DMS79 (cell line): ENCODE data around the gene CRIP2.

ENCODE experiments used
- DNase-seq: peaks from one replicate; lab custom pipeline; 2025; lab: John Stamatoyannopoulos, UW

The CRIP2 gene

DNA sequence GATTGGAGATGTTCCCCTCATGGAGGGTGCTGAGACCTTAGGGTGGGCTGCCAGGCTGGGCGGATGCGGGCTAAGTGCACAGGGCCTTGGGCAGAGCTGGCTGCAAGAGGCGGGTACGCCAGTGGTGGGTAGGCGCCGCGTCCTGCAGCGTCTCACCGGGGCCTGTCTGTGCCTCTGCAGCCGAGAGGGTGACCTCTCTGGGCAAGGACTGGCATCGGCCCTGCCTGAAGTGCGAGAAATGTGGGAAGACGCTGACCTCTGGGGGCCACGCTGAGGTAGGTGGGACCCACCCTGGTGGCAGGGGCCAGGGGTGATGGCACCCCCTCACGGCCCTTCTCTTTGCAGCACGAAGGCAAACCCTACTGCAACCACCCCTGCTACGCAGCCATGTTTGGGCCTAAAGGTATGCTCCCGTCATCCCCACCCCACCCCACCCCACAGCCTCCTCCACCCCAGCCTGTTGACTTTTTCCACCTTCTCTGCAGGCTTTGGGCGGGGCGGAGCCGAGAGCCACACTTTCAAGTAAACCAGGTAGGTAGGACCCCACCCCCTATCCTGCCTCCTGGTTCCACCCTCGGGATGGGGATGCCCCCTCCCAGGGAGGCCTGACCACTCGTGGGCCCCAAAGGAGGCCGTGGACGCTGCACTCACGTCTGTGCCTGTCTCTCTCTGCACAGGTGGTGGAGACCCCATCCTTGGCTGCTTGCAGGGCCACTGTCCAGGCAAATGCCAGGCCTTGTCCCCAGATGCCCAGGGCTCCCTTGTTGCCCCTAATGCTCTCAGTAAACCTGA is 13.6 kb downstream of the CRIP2 start:
- no peak for DNase-seq

DNA sequence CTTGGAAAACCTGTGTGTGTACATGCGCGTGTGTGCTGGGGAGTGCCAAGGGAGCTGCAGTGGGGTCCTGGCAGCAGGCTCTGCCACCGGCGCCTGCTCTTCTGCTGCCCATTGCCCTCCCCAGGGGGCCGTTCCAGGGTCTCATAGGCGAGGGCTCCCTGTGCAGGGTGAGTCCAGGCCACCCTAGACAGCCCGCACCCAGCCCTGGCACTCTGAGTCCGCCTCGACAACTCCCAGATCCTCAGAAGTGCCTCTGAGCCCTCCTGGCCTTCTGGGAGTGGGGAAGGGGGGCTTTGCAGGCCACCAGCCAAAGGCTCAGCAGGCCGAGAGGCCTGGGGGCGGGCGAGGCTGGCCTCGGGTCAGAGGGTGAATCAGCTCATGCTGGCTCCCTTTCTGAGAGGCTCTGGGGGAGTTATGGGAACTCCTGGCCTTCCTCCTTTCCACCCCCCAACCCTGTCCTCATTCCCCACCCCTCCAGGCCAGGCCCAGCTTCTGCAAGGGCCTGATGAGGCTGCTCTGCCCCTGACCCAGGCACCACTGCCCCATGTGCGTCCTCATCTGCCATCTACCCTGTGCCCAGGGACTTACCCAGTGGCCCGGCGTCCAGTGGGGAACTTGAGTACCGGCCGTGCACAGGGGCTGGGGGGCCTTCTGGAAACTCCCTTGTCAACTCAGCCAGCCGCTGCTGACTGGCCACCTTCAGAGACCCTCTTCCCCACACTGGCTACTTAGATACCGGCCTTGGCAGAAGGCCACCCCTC is 14.3 kb downstream of the CRIP2 start:
- no peak for DNase-seq

DNA sequence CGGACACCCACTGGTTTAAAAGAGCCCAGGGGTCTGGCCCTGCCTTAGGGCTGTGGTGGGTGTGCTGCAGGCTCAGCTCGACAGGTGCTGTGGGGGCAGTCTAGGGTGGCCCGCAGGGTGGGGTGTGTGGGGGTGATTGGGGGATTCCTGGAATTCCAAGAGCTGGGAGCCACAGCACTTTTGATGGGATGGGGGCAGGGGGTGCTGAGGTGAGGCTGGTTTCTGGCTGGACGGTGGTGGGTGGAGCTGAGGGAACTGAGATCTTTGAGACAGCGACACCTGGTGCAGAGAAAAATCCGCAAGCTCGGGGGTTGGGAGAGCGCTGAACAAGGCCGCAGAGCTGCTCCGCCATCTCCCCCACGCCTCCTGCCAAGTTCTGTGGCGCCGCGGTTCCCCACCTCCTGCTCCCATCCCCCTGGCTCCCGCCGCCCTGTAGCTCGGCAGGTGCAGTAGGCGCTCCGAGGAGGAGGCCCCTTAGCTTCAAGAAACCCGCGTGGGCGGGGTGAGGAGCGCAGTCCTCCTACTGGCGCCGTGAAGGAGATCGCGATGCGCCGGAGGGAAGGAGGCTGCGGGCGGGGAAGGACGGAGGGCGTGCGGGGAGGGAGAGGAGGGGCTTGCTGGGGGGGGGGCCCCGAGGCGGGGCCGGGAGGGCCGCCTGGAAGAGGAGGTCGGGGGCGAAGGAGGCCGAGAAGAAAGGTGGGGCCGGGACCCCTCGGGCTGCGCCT is 15.1 kb downstream of the CRIP2 start:
- DNase-seq, result peak; percentile 95

DNA sequence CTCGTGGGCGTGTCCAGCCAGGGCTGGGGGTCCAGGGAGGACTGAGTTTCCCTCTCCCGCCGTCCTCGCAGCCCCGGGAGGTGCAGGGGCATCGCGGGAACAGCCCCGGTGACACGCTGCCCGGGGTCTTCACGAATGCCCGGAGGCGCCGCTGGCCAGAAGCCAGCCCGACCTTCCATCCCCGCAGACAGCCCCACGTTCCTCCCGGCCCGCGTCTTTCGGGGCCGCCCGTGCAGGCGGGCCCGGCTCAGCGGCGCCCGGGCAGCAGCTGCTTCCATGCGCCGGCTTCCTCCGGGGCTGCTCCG is 15.6 kb downstream of the CRIP2 start:
- no peak for DNase-seq

DNA sequence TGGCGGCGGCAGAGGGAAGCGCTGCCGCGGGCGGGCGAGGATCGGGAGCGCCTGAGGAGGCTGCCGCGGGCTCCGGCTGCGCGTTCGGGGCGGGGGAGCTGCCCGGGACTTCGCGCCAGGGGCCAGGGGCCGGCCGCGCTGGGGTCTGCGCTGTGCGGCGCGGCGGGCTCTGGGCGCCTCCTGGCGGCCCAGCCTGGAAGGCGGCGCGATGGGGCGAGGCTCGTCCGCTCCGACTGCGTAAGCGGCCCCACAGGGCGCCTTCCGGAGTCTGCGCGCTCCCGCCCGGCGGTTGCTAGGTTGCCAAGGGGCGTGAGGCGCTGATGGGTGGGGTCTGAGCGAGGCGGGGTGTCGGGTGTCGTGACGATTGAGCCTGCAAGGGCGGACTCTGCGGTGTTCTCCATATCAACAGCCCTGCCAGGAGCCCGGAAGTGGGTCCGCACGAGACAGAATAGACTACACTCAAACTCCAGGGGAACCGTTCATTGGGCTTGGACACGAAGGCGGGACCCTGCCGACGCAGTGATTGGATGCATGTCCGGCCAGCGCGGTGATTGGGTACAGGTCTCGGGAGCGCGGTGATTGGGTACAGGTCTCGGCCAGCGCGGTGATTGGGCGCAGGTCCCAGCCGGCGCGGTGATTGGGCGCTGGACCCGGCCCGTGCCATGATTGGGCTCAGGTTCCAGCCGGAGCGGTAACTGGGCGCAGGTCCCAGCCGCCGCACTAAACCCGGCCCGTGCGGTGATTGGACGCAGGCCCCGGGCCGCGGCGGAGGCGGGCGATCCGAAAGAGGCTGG is 16.1 kb downstream of the CRIP2 start, which contains the start of gene TEDC1:
TEDC1 (plus strand) TSS at position 675 of the 794 bp plus-strand sequence. CDS start 130 bp downstream, outside the sequence.
- DNase-seq, result peak; percentile 100

DNA sequence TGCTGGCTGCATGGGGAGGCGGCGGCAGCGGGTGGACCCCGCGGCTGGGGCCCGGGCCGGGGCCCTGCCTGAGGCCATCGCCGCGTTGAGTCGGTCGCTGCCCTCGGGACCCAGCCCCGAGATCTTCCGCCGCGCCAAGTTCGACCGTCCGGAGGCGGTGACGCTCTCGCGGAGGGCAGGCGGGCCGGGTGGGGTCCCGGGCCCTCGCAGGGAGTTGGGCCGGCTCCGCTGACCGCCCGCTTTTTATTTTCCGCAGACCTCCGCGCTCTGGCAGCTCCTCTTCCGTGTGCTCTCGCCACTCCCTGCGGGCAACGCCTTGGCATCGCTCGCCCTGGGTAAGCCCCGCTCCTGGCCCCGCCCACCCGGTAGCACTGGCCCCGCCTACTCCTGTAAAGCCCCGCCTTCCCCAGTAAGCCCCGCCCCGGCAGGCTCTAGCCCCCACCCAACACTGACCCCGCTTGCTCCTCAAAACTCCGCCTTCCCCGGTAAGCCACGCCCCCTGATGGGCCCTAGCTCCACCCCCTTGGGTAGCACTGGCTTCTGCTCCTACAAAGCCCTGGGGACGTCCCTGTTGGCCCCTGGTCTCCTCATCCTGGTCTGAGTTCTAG is 16.8 kb downstream of the CRIP2 start:
- DNase-seq, result no peak

DNA sequence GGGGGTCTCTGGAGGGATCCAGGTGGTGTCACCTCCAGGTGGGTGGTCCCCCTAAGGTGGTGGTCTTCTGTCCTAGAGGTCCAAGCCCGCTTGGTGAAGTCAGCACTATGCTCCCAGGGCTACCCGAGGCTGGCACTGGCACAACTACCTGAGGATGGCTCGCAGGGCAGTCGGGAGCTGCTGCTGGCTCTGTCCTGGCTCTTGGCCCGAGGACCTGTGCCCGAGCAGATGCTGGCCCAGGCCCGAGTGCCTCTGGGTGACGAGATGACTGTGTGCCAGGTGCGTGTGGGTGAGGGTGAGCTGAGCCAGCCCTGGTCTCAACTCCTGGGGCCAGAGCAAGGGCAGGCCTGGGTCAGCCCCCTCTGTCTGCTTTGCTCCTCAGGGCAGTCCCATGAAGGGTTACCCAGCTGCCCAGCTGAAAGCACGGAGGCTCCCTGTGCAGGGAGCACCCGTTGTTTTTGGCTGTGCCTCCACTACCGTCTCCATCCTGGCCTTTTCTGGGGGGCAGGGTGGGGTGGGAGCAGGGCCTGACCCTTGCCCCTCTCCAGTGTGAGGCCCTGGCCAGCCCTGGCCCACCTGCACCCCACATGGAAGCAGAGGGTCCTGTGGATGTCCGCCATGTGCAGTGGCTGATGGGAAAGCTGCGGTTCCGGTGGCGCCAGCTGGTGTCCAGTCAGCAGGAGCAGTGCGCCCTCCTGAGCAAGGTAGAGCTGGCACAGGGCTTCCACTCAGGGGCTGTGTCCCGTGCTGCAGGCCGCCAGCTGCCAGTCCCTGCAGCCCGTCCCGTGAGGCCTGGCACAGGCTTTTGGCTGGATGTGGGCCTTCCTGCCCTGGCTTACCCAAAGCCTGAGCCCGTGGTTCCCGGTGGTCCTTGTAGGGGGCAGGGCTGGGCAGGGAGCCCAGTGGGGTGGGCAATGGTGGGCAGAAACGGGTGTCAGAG is 17.7 kb downstream of the CRIP2 start:
- no peak for DNase-seq

DNA sequence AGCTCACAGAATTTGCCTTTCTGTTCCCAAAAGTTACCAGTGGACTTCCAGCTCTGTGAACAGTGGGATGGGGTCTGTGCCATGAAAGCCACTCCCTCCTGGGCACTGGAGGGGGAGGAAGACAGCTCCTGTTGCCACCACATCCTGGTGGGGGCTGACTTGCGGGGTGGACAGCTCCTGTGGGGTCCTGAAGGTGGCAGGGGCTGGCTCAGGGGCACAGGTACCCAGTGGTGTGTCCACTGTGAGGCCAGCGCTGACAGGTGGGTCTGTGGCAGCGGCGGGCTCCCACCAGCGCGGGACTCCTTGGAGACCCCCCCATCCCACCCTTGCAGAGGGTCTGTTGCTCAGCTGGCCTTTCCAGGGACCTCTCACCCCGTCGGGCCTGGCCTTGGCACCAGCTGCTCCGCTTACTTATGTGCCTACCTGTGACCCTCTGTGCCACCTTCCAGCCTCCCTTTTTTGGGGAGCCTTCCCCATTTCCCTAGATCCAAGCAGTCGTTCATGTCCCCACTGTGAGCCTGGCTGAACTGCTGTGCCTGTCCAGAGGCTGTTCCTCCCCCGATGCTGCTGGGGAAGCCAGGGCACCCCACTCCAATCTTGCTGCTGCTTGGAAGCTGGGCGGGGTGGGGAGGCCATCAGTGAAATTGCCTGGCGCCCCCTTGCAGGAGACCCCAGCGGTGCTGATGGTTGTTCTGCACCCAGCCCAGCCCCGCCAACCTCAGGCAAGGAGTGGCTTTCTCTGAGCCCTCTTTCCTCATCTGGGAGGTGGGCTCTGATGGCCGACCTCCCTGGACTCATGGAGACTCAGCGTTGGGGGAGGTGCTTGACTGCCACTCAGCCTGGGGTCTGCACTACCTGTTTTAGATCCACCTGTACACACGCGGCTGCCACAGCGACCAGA is 18.6 kb downstream of the CRIP2 start:
- DNase-seq, result no peak

DNA sequence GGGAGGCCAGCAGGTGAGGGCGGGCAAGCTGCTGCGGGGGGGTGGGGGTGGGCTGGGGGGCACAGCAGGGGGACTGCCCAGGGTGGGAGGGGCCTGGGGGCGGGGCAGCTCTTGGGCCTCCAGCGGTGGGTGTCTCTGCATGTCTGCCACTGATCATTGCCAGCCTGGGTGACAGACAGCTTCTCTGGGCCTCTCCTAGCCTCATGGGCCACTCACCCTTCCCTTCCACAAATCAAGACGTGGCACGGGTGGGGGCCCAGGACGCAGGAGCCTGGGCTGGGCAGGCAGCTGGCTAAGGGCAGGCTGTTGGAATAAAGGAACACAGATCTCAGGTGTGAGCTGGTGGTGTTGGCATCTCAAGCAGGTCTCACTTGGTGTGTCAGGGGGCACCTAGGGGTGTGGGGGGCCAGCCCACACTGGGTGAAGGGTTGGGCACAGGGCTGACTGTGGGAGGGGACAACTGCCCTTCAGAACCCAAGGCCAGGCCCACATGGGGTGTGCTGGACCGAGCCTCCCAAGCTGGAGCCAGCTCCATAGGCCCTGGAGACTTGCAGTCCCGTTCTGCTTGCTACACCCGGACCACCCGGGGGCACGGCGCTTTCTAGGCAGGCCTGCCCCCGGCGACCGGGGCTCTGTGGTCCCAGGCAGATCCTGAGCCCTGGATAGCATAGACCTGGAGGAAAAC is 19.4 kb downstream of the CRIP2 start:
- DNase-seq, result no peak

DNA sequence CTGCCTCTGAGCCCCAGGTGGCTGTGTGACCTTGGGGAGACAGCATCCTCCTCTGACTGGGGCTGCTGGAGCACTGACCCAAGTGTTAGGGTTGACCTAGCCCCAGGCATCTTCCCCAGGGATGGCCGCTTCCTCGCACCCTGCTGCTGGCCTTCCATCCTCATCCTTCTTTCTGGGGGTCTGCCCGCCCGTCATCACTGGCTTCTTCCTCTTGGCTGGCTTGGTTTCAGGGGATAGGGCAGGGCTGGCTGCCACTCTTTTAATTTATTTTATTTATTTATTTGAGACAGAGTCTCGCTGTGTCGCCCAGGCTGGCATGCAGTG is 19.9 kb downstream of the CRIP2 start:
- no peak for DNase-seq

DNA sequence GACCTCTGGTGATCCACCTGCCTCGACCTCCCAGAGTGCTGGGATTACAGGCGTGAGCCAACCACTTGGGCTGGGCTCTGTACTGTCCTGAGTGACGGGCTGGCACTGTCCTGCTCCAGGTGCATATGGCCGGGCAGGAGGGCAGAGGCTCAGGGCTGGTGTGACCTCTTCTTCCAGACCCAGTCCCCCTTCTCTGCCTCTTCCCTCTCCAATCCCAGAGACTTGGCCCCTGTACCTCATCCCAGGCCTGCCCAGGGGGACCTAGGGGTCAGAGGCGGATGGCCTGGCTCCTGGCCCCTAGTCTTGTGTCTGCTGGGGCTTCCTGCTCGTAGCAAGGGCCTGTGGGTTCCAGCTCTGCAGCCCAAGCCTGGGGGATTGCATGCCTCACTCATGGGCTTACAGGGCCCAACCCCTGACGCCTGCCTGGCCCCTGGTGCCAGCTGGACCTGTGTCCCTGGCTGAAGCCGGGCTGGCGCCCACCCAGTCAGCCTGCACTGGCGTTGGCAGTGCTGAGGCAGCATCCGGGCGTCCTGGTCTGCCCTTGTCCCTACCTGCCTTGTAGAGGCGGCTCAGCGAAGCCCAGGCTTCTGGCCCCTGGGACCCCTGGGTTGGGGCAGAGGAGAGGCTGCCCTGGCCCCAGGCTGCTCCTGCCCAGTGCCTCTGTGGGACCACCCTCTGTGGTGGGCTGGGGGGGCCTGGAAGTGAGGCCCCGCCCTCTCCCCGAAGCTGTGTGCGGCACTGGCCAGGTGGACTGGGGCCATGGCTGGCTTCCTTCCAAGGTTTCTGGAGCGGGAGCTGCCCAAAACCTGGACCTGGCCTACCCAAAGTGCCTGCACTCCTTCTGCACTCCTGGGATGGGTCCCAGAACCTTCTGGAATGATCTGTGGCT is 20.7 kb downstream of the CRIP2 start:
- DNase-seq, result no peak

DNA sequence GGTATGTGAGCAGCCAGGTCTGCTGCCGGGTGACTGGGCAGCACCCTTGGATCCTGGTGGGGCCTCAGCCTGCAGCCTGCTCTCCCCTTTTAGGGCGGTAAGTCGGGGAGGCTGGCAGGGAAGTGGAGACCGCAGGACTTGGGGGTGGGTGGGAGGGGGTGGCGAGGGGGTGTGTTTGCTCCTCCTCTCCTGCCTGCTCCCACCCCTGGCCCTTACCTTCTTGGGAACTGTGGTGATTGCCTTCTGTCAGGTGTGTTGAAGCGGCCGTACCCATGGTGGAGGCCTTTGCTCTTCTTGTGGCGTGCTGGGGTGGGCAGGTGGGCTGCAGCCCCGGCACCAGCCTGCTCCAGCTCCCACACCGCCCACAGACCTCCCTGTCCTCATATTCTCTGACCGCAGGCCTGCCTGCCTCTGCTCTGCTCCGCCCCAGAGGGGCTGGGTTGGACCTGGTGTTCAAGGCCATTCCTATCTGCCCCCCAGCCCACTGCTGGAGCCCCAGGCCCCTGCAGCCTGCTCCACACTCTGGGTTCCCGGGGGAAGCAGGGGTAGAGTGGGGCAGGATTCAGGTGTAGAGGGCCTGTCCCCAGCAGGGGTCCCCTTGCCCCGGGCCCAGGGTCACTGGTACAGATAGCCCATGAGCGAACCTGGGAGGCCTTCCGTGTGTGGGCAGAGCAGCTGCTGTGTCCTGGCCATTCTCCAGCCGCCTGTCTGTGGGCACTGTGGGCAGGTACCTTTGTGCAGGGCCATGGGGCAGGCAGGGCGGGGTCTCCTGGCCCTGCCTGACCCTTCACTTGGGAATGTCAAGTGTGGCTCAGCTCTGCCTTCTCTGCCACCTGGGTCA is 21.6 kb downstream of the CRIP2 start:
- DNase-seq, result no peak

DNA sequence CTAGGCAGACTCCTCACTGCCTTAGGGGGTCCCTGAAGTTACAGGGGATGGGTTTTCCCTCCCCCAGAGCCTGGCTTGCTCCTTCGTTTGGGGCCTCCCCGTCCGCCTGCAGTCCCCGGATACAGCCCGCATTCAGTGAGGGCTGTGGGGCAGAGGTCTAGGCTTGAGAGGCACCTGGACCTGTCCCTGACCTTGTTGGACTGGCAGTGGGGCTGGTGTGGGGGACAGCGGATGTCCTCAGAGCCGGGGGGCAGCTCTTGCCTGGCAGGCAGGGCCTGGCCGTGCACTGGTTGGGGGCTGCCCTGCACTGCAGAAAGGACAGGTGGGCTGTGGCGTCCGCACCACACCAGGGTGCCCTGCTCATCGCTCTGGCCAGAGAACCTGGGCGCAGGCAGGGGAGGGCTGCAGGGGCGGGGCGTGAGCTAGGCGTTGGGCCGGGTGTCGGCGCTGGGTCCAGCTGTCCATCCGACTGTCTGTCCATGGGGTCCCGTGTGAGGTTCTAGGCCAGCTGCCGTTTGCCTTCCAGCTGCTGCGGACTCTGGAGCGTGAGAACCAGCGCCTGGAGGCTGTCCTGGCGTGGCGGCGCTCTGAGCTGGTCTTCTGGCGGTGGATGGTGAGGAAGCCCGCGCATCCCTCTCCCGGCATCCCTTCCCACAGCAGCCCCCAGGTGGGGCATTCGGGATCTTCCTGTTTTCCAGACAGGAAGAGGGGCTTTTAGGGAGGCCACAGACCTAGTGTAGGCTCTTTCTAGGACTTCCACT is 22.4 kb downstream of the CRIP2 start:
- DNase-seq, result no peak

DNA sequence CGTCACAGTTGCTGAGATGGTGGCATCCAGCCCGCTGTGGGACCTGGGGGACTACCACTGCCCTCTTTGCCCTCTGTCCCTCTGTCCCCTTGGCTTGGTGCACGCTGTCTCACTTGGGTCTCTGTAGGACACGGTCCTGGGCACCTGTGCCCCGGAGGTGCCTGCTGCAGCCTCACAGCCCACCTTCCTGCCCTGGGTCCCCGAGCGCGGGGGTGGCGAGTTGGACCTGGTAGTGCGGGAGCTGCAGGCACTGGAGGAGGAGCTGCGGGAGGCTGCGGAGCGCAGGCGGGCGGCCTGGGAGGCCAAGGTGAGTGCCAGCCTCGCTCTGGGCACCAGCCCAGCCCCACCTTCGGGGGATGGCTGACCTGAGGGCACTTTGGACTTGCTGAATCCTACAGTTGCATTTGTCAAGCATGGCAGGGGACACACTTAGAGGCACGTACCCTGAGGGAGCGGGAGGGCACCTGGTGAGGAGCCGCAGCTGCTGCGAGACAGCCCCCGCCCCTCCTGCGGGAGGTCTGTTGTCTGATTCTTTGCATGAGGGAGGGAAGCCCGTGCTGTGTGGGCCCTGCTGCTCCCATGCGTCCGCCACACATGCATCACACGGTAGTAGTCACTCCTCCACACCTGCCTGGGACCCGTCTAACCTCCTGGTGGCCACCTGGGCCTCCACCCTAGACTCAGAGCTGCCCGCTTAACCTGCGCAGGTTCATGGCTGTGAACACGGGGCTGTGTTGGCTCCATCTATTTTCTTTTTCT is 23.2 kb downstream of the CRIP2 start:
- no peak for DNase-seq

DNA sequence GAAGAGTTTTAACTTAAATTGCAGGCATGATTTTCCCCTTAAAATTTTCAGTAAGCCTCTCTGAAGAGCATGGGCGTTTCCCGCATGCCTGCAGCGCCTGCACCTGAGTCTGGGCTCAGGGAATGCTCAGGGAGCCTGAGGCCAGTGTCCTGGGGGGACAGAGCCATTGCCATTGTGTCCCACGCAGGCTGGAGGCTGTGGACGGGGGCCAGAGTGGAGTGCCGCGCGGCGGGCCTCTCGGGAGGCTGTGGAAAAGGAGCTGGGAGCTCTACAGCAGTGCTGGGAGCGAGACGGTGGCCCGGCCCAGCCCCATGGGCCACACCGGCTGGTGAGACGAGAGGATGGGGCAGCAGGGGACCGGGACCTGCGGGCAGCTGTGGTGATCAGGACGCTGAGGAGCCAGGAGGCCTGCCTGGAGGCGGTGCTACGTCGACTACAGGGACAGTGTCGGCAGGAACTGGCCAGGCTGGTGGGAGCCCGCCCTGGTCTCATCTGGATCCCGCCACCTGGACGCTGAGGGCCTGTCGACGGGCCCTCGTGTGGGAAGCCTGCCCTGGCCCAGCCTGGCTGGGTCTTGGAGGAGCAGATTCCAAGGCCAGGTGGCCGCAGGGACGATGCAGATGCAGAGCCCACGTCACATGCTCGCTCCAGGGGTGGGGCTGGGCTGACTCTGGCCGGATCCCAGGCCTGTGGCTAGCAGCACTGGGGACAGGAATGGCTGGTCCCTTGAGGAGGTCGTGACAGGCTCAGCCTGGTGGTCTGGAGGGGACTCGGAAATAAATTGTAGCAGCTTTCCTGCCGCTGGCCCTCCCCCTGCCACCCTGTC is 24.0 kb downstream of the CRIP2 start:
- no peak for DNase-seq
